Kasumi-1 (cell line): ENCODE results near the gene UNC13B.
"Not testable (repeated sequence)": the region's sequence is repeated elsewhere in the genome, so short reads cannot be mapped to it uniquely, and the experiment has no call there.

Experiments
- DNase-seq, 2 experiments: peaks; one replicate each; lab custom pipeline; 2025; lab: John Stamatoyannopoulos, UW

Gene UNC13B

DNA sequence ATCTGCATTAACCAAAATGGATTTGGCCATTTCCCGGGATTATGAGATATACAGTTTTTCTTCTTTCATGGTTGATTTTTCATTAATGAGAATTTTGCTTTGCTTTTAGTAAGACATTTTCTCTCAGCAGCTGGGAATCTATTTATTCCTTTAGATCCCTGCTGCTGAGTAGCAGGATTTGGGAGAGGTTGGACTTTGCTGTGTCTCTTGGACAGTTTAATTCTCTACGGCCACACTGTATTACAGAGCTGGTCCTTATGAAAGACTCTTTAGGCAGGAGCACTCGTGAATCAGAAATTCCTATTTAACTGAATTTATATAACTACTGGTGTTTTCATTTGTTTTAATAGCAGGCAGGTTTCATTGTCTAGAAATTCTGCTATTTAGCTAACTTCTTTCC lies 1.6 kb downstream of the UNC13B start:
- DNase-seq = no peak

DNA sequence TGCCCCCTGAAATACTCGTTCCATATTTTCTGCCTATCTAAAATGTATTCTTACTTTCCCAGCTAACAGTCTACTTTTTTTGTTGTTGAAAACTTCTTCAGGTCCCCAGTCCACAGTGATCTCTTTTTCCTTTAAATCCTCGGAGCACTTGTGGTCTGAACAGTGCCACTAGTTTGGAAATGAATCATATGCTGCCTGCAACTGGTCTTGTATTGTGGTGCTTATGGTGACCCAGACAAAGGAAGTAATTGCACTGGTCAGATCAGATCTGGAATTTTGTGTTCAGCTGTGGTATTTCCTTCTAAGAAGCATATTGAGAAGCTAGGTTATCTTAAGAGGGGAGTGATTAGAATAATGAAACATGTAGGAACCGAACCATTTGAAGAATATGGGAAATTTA lies 2.9 kb downstream of the UNC13B start:
- DNase-seq = peak in 1 of 2 experiments; percentile 17

DNA sequence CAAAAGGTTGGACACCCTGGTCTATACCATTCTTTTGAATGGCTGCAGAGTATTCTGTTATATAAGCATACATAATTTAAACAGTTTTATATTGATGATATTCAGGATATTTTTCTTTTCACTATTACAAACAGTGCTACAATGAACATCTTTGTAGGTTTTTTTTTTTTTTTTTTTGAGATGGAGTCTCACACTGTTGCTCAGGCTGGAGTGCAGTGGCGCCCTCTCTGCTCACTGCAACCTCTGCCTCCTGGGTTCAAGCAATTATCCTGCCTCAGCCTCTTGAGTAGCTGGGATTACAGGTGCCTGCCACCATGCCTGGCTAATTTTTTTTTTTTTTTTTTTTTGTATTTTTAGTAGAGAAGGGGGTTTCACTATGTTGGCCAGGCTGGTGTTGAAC lies 5.6 kb downstream of the UNC13B start:
- not testable (repeated sequence) for DNase-seq

DNA sequence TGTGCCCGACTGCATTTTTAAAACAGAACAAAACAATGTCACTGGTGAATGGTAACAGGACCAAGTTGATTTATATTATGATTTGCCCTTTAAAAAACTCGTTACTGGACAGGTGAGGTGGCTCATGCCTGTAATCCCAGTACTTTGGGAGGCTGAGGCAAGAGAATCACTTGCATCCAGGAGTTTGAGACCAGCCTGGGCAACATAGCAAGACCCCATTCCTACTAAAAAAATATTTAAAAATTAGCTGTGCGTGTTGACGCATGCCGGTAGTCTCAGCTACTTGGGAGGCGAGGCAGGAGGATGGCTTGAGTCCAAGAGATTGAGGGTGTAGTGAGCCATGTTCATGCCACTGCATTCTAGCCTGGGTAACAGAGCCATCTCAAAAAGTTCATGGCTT lies 7.2 kb downstream of the UNC13B start:
- no peak for DNase-seq

DNA sequence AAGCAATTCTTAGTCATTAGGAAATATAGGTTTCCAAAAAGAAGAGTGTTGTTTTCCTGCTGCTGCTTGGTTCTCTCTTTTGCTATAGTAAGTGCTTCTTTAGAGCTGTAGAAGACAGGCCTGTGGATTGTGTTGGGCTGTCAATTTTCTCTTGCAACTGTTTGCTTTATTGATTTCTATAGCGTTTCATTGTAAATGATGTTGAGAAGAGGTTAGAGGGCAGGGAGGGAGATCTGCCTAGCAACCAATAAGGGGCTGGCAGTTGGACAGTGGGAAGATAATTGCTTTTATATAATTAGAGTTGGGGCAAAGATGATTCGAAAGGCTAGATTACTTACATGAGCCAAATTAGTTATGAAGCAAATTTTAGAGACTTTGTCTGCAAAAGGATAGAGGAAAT lies 11.1 kb downstream of the UNC13B start:
- DNase-seq = no peak

DNA sequence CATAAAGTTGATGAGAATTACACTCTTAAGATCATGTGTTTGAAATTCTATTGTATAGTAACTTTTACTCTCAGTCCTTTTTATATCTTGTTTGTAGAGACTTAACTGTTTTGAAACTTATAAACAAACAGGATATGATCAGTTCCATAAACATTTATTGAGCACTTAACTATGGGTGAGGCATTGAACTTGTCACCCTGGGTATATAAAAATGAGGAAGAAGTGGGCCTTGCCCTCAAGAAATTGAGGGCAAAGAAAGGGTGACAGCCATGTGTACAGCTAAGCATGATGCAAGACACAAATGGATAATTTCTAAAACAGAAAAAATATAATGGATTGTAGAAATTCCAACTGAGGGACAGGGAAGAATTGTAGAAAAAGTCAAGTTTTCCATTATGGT lies 15.7 kb downstream of the UNC13B start:
- no peak for DNase-seq

DNA sequence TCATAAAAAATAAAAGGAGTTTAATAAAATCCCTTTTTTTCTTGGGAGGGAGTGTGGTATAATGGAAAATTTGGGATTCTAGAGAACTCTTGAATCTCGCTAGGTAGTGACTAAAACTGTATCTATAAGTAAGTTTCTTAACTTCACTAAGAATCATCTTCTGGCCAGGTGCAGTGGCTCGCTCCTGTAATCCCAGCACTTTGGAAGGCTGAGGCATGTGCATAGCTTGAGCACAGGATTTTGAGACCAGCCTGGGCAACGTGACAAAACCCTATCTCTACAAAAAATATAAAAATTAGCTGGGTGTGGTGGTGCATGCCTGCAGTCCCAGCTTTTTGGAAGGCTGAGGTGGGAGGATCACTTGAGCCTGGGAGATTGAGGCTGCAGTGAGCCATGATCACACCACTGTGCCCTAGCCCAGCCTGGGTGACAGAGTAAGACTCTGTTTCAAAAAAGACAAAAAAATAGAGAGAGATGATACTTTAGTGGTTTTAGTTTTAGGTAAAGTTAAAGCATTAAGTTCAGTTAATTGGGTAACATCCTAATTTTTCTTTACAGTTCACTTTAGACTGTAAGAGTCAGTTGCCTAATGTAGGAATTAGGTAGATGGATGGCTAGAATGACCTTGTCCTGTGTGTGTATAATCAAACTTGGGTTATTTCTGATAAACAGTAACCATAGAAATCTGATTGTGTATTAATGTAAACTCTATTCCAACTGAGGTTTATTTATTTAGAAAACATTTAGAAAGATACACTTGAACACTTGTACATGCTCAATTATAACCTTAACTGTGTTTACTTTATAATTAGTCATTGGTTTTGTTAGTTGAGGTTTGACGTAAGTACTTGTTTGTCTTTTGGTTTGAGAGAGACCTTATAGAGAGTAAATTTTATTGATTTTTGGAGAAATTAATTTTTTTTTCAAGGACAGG lies 17.8 kb downstream of the UNC13B start:
- no peak for DNase-seq

DNA sequence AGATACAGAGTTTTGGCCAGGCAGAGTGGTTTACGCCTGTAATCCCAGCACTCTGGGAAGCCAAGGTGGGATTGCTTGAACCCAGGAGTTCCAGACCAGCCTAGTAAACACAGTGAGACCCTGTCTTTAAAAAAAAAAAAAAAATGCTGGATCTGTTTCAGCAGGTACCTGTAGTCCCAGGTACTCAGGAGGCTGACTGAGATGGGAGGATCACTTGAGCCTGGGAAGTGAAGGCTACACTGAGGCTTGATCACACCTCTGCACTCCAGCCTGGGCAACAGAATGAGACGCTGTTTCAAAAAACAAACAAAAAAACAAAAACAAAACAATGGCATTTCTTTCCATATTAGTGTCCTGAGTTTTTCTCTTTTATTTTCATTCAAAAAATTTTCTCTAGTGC lies 19.0 kb downstream of the UNC13B start:
- DNase-seq = no peak

DNA sequence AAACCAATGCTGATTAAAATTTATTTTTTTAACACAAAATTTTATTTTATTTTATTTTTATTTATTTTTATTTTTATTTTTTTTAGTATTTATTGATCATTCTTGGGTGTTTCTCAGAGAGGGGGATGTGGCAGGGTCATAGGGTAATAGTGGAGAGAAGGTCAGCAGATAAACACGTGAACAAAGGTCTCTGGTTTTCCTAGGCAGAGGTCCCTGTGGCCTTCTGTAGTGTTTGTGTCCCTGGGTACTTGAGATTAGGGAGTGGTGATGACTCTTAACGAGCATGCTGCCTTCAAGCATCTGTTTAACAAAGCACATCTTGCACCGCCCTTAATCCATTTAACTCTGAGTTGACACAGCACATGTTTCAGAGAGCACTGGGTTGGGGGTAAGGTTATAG lies 20.6 kb downstream of the UNC13B start:
- not testable (repeated sequence) for DNase-seq

DNA sequence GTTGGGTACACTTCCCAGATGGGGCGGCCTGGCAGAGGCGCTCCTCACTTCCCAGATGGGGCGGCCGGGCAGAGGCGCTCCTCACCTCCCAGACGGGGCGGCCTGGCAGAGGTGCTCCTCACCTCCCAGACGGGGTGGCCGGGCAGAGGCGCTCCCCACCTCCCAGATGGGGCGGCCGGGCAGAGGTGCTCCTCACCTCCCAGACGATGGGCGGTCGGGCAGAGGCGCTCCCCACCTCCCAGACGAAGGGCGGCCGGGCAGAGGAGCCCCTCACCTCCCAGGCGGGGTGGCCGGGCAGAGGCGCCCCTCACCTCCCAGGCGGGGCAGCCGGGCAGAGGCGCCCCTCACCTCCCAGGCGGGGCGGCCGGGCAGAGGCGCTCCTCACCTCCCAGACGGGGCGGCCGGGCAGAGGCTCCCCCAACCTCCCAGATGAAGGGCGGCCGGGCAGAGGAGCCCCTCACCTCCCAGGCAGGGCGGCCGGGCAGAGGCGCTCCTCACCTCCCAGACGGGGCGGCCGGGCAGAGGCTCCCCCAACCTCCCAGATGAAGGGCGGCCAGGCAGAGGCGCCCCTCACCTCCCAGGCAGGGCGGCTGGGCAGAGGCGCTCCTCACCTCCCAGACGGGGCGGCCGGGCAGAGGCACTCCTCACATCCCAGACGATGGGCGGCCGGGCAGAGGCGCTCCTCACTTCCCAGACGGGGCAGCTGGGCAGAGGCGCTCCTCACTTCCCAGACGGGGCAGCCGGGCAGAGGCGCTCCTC lies 21.4 kb downstream of the UNC13B start:
- DNase-seq = not testable (repeated sequence)

DNA sequence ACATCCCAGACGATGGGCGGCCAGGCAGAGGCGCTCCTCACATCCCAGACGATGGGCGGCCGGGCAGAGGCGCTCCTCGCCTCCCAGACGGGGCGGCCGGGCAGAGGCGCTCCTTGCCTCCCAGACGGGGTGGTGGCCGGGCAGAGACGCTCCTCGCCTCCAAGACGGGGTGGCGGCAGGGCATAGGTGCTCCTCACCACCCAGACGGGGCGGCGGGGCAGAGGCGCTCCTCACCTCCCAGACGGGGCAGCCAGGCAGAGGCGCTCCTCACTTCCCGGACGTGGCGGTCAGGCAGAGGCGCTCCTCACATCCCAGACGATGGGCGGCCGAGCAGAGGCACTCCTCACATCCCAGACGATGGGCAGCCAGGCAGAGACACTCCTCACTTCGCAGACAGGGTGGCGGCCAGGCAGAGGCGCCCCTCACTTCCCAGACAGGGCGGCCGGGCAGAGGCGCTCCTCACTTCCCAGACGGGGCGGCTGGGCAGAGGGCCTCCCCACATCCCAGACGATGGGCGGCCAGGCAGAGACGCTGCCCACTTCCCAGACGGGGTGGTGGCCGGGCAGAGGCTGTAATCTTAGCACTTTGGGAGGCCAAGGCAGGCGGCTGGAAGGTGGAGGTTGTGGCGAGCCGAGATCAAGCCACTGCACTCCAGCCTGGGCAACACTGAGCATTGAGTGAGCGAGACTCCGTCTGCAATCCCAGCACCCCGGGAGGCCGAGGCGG lies 22.1 kb downstream of the UNC13B start:
- not testable (repeated sequence) for DNase-seq

DNA sequence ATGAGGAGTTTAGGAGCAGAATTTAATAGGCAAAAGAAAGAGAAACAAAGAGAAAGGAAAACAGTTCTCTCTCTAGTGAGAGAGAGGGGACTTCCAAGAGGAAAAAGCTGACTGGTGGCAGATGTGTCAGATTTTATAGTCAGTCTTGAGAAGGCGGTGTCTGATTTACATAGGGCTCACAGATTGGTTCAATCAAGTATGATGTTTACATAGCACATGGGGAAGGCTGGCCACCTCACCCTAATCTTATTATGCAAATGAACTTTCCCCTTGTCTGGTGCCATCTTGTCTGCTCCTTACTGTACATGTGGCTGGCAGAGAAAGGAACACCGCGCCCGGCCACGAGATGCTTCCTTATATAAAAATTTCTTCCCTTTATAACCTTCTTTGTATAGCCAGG lies 24.7 kb downstream of the UNC13B start:
- DNase-seq = no peak

DNA sequence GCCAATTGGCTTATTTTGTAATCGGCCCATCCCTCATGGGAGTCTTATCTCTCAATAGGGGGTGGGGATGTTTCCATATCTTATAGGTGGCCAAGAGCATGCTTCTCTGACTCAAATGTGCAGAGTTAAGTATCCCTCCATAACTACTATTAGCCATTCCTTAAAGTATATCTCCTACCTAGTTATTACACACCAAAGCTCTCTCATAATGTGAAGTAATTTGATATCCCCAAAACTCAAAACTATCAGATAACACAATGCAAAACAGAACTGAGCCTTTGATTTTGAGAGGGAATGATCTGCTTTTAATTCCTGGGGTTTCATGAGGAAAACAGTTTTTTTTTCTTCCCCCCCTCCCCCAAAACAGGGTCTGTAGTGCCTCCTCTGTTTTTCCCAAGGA lies 28.4 kb downstream of the UNC13B start:
- no peak for DNase-seq

DNA sequence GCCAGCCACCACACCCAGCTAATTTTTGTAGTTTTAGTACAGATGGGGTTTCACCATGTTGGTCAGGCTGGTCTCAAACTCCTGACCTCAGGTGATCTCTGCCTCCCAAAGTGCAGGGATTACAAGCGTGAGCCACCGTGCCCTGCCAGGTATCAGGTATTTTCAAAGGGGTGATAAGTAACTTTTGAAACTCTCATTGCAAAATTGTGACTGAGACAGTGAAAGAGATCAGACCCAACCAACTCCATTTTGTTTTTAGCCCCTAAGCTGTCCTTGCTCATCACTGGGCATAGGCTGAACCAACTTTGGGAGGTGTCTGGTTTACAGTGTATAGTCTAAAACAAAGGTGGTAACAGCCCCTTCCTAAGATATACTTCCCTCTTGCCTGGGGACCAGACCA lies 29.3 kb downstream of the UNC13B start:
- no peak for DNase-seq

DNA sequence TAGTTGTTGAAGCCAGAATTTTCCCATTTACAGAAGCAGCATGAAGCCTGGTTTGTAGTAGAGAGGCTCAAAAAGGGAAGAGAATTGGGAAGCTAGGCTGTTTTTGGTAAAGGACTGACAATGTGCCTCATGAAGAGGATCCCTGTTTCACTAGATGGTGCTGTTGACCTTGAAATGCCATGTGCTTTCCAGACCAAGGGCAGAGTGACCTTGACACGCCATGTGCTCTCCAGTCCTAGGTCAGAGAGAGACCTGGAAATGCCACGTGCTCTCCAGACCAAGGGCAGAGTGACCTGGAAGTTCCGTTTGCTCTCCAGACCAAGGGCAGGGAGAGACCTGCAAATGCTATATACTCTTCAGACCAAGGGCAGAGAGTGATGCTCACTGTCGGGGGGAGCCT lies 32.0 kb downstream of the UNC13B start:
- no peak for DNase-seq

DNA sequence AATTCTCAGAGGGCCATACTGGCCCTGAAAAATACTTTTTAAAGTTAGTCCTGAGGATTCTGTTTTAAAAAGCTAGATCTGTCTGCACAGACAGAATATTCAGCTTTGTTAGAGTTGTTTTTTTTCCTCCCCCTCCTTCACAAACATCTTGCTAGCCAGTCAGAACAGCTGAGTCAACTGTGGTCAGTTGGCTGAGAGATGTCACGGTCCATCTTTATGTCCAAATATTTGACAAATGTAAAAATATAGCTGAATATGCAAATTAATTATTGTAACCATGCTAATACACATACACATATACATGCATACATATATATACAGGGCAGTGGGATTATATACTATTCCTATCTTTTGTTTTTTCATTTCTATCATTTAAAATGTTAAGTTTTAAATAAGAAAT lies 33.9 kb downstream of the UNC13B start:
- DNase-seq = no peak

DNA sequence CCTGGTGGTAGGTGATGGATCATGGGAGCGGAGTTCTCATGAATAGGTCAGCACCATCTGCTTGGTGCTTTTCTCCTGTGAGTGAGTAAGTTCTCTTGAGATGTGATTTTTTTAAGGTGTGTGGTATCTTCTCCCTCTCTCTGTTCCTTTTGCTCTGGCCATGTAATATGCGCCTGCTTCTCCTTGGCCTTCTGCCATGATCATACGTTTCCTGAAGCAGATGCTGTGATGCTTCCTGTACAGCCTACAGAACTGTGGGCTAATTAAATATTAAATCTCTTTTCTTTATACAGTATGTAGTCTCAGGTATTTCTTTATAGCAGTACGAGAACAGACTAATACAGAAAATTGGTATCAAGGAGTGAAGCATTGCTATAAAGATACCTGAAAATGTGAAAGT lies 36.4 kb downstream of the UNC13B start:
- no peak for DNase-seq

DNA sequence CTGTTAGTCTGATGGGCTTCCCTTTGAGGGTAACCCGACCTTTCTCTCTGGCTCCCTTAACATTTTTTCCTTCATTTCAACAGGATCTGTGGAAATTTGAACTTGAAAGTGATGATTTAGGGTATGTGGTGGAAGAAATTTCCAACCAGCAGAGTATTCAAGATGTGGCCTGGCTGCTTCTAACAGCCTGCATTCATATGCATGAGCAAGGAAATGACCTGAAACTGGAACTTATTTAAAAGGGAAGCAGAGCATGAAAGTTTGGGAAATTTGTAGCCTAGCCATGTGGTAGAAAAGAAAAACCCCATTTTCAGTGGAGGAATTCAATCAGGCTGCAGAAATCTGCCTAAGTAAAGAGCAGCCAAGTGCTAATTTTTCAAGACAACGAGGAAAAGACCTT lies 41.7 kb downstream of the UNC13B start:
- DNase-seq = no peak

DNA sequence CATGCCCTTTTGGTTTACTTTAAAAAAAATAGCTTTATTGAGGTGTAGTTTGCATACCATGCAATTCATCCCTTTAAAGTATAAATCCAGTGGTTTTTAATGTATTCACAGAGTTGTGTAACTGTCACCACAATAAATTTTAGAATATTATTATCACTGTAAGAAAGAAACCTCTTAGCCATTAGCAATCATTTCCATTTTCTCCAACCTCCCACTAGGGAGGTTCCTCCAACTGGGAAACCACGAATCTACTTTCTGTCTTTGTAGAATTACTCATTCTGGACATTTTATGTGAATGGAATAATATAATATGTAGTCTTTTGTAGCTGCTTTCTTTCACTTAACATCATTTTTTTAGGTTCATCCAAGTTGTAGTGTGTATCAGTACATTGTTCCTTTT lies 43.5 kb downstream of the UNC13B start:
- DNase-seq = no peak

DNA sequence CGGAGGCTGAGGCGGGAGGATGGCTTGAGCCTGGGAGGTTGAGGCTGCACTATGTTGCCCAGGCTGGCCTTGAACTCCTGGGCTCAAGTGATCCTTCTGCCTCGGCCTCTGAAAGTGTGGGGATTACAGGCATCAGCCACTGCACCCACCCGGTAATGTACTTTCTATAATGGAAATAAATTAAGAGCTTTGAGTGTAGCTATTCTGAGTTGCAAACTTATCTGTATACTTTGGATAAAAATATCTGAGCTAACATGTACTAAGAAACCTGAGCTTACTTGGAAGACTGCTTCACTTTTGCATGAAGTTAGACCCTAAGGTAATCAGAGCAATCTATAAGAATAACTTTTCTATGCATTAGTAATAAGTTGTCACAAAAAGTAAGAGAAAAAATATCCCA lies 50.0 kb downstream of the UNC13B start:
- no peak for DNase-seq

DNA sequence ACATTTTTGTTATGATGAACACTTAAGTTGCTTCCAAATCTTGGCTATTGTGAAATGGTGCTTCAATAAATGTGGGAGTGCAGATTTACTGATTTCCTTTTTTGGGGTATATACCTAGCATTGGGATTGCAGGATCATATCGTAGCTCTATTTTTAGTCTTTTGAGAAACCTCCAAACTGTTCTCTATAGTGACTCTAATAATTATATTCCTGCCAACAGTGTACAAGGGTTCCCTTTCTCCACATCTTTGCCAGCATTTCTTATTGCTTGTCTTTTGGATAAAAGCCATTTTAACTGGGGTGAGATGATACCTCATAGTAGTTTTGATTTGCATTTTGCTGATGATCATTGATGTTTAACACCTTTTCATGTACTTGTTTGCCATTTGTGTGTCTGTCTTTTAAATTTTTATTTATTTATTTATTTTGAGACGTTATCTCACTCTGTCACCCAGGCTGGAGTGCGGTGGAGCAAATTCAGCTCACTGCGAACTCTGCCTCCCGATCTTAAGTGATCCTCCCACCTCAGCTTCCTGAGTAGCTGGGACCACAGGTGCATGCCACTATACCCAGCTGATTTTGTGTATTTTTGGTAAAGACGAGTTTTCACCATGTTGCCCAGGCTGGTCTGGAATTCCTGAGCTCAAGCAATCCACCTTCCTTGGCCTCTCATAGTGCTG lies 59.0 kb downstream of the UNC13B start:
- no peak for DNase-seq

DNA sequence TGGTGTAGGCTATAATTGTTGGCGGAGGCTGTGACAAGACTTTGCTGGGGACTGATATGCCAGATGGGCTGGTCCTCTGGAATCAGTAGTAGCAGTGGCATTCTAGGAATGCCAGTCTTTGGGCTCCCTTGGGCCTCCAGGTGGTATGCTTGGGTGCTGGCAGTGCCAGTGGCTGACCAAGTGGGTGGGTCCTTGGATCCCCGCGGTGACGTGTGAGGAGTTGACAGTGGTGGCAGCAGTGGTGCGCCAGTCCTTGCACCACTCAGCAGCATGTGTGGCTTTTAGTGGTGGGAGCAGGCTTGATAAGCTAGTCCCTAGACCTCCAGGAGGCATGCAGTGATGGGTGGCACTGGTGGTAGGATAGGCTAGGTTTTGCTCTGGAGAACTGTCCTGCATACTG lies 63.9 kb downstream of the UNC13B start:
- no peak for DNase-seq
